Panc1 (cell line): ENCODE results near the gene KRT85.

ENCODE experiments used
- TCF7L2 ChIP-seq: IDR thresholded peaks from 2 replicates; pipeline ENCODE4 v1.6.1; 2011; ENCODE audit warnings: mild to moderate bottlenecking, low read depth, low read length, inconsistent platforms
- TF ChIP-seq, protein P1 (sequence below), 2 experiments: IDR thresholded peaks; 2 replicates each; pipeline ENCODE4 v1.6.1; 2011 to 2012; ENCODE audit warnings: low read depth in 2 of 2, control low read depth in 1 of 2, low read length in 1 of 2, mild to moderate bottlenecking in 1 of 2, moderate library complexity in 1 of 2; ENCODE audit not compliant: insufficient read depth in 1 of 2
- TF ChIP-seq, protein P2 (sequence below): fragments of 450-650 bp; IDR thresholded peaks from 2 replicates; pipeline ENCODE4 v1.5.1; 2017; ENCODE audit warnings: mild to moderate bottlenecking

DNA sequence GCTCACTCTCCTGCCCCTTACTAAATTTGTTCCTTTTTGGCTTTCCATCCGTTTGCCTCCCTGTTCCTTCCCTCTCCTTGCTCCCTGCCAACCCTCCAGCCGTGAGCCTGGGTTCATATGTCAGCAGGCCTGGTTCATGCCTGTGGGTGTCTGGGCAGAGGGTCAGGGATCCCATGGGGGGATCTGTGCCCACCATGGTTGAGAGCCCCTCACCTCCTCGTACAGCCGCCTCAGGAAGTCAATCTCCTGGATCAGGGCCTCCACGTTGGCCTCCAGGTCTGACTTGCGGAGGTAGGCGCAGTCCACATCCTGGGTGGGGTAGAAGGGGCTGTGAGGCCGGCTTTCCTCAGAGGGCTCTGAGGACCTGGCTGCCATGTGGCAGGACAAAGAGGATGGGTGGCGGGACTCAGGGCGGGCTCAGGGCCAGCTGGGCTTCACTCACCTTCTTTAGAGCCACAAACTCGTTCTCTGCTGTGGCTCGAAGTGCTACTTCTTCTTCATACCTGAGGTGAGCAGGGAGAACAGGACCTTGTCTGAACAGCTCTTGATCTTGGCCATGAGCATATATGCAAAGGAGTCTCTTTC, 49.7 kb downstream of the KRT85 start:
- TF ChIP-seq, protein P1, sequence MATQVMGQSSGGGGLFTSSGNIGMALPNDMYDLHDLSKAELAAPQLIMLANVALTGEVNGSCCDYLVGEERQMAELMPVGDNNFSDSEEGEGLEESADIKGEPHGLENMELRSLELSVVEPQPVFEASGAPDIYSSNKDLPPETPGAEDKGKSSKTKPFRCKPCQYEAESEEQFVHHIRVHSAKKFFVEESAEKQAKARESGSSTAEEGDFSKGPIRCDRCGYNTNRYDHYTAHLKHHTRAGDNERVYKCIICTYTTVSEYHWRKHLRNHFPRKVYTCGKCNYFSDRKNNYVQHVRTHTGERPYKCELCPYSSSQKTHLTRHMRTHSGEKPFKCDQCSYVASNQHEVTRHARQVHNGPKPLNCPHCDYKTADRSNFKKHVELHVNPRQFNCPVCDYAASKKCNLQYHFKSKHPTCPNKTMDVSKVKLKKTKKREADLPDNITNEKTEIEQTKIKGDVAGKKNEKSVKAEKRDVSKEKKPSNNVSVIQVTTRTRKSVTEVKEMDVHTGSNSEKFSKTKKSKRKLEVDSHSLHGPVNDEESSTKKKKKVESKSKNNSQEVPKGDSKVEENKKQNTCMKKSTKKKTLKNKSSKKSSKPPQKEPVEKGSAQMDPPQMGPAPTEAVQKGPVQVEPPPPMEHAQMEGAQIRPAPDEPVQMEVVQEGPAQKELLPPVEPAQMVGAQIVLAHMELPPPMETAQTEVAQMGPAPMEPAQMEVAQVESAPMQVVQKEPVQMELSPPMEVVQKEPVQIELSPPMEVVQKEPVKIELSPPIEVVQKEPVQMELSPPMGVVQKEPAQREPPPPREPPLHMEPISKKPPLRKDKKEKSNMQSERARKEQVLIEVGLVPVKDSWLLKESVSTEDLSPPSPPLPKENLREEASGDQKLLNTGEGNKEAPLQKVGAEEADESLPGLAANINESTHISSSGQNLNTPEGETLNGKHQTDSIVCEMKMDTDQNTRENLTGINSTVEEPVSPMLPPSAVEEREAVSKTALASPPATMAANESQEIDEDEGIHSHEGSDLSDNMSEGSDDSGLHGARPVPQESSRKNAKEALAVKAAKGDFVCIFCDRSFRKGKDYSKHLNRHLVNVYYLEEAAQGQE (IDR thresholded peaks at IDR 0.05; ENCODE audit: insufficient read depth in 1 of 2, low read depth in 2 of 2, low read length in 1 of 2): no peak
- no peak for TF ChIP-seq TCF7L2
- TF ChIP-seq, protein P2, sequence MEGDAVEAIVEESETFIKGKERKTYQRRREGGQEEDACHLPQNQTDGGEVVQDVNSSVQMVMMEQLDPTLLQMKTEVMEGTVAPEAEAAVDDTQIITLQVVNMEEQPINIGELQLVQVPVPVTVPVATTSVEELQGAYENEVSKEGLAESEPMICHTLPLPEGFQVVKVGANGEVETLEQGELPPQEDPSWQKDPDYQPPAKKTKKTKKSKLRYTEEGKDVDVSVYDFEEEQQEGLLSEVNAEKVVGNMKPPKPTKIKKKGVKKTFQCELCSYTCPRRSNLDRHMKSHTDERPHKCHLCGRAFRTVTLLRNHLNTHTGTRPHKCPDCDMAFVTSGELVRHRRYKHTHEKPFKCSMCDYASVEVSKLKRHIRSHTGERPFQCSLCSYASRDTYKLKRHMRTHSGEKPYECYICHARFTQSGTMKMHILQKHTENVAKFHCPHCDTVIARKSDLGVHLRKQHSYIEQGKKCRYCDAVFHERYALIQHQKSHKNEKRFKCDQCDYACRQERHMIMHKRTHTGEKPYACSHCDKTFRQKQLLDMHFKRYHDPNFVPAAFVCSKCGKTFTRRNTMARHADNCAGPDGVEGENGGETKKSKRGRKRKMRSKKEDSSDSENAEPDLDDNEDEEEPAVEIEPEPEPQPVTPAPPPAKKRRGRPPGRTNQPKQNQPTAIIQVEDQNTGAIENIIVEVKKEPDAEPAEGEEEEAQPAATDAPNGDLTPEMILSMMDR: no peak
